Mesenteric fat pad (tissue), 1 donor: Measurements from ENCODE around the gene MPDU1. TPM values are rescaled to one million over a fixed set of nuclear protein-coding genes. Genes with fewer than 3 reads are reported as not detected.
"Not testable (repeated sequence)": the region's sequence is repeated elsewhere in the genome, so short reads cannot be mapped to it uniquely, and the experiment has no call there.

ENCODE experiments used
- DNase-seq: peaks from one replicate; pipeline ENCODE4 v3.0.0-alpha.2; 2020; ENCODE audit warnings: low spot score
- total RNA-seq: library from RNA; stranded (reverse); fragmentation: NEBNext Ultra II Directional; extraction: Animal tissue kit (Norgen Biotek cat#: 25700); gene quantifications from one replicate; pipeline ENCODE4 v1.2.1, GENCODE V29; 2021
- donor health status: DM: yes; HTN: yes; CAD: no.

The MPDU1 gene
- total RNA-seq, 1 donor from 2014 or later = 55.2 TPM

DNA sequence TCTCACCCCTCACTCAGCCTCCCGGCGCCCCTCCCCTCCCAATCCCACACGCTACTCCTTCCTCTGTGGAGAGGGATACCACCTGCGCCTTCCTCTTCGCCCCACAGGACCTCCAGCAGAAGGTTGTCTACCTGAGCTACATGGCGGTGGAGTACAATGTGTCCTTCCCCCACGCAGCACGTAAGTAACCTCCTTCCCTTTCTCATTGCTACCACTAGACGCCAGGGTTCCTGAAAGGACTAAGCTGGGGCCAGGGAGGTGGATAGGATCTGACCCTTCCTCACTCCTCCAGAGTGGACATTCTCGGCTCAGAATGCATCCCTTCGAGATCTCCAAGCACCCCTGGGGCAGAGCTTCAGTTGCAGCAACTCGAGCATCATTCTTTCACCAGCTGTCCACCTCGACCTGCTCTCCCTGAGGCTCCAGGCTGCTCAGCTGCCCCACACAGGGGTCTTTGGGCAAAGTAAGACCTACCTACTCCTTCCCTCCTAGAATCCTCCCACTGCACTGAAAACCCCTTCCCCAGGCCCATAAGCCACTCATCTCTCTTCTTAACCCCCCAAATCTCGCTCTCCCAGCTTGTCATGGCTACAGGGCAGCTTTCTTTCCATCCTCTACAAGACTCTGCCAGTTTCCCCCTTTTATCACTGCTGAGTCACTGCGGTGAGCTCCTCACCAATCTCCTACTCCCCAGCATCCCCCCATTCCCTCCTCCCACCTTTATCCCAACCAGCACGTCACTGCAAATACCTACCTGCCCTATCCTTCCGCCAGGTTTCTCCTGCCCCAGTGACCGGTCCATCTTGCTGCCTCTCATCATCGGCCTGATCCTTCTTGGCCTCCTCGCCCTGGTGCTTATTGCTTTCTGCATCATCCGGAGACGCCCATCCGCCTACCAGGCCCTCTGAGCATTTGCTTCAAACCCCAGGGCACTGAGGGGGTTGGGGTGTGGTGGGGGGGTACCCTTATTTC lies 2.8 kb upstream of the MPDU1 start:
- DNase-seq = no peak

DNA sequence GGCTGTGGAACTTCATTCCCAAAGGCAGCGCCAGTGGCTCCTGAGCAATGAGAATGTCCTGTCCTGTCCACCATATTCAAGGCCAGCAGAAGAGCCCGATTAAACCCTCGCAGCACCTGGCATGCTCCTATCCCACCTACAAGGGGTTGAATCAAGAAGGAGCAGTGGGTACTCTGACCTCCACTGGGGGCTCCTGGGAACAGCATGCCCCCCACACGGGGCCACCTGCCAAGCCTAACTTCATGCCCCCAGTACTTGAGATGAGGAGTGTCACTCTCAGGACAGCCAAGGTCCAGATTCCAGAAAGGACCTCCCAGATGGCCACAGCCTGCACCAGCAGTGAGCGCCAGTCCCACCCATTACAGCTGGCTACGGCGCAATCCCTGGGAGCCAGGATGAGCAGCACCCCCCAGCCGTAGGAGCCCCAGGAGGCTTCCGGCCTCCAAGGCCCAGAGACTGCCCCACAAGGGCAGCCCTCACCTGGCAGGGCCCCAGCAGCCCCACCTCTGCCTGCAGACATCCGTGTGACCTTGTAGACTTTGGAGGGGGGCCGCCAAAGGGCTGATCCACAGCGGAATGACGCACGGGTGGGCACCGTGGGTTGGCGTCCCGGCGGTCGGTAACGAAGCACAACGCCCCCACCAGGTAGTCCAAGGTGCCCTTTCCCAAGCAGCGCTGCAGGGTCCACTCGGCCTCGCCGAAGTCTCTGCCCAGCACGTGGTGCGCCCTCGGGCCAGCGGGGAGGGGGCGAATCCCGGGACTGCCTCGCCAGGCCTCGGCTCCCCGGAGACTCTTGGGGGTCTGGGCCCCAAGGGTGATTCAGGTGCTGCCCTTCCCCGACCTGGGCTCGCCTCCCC lies 1.0 kb upstream of the MPDU1 start:
- DNase-seq = no peak

- DNase-seq = no peak
Observed at GRCh38 chr17:7586673-7587419, 3.2 kb downstream of the MPDU1 start.

DNA sequence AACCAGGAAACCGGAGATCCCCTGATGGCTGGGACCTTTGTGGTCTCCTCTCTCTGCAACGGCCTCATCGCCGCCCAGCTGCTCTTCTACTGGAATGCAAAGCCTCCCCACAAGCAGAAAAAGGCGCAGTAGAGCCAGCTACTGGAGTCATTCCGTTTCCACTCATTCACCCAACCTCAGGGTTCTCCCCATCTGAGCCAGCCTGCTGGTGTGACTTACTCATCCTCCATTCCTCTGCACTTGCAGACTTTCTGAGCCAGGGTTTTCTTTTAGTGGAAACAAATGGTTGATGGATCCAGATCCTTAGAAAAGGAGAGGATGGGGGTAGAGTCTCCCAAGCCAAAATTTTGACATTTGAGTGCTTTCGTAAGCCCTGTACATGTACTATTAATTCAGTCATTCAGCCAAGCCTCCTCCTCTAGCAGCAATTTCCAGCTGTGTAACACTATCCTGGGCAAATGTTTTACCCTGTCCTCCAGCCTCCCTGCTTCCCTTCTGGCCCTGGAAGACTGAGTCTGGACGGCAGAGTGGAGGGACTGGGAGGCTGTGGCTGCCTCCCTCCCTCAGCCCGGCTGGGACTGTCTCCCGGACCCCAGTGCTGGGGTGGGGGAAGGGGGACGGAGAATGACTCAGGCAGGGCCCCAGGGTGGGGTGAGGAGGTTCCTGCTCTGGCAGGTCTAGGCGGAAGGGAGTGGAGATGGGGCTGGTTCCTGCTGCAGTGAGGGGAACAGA lies 3.9 kb downstream of the MPDU1 start:
- DNase-seq = no peak

GRCh38 chr17:7588553-7589203 lies 5.0 kb downstream of the MPDU1 start:
- DNase-seq = no peak

DNA sequence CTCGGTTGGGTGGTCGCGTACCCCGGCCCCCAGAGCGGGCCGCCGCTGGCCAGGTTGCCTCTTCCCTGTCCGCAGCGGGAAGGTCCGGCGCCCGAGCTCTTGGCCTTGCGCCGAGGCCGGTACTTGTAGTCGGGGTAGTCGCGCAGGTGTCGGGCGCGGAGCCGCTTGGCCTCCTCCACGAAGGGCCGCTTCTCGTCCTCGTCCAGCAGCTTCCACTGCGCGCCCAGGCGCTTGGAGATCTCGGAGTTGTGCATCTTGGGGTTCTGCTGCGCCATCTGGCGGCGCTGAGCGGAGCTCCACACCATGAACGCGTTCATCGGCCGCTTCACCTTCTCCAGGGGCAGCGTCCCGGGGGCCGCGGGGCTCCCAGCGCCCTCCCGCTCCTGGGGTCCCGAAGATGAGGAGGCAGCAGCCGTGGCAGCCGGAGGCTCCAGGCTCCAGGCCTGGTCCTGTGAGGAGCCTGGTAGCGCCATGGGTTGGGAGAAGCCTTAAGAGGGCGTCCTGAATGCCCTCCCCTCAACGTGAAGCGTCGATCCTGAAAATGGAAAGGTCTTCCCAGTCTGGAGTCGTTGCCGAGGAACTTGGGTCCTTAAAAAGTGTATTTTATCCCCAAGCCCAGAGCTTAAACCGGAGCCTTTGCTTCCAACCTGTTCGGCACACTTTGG lies 5.7 kb downstream of the MPDU1 start:
- DNase-seq = peak; percentile 95

- no peak for DNase-seq
Observed at GRCh38 chr17:7589891-7590691, 6.4 kb downstream of the MPDU1 start, which contains the start of gene SOX15. Gene SOX15, minus strand, starts transcription at chr17:7590094. Its CDS starts 418 bp downstream, at chr17:7589676.

GRCh38 chr17:7590743-7591142 lies 7.1 kb downstream of the MPDU1 start:
- DNase-seq = no peak

DNA sequence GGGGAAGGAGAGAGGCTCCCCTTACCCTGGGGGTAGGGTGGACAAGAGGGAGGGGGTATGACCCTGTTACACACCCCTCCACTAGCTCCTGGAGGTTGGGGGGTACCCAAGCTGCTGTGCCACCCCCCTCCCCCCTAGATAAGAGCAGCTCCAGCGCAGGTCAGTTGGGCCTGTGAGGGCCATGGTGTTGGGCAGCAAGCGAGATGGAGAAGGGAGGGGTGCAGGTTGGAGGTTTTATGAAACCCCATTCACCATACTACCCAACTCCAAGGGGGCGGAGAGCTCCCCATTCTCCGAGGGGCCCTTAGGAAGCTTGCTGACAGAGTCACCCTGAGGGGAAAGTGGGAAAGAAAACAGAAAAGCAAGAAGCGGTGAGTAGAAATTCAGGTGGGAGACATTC lies 7.9 kb downstream of the MPDU1 start:
- no peak for DNase-seq

GRCh38 chr17:7592422-7593021 lies 8.9 kb downstream of the MPDU1 start:
- DNase-seq = no peak

GRCh38 chr17:7593296-7593695 lies 9.6 kb downstream of the MPDU1 start:
- no peak for DNase-seq

DNA sequence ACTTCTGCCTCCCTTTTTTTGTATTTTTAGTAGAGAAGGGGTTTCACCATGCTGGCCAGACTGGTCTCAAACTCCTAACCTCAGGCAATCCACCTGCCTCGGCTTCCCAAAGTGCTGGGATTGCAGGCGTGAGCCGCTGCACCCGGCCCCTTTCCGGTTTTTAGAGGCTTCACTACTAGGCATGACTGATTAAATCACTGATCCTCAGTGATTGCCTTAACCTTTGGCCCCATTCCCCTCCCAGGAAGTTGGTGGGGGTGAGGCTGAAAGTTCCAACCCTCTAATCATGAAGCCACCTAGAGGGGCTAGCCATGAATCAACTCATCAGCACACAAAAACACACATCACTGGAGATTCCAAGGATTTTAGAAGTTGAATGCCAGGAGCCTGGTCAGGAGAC lies 13.9 kb downstream of the MPDU1 start:
- not testable (repeated sequence) for DNase-seq

- no peak for DNase-seq
Observed at GRCh38 chr17:7606280-7606679, 22.6 kb downstream of the MPDU1 start.

- no peak for DNase-seq
Observed at GRCh38 chr17:7610641-7611040, 27.0 kb downstream of the MPDU1 start.

DNA sequence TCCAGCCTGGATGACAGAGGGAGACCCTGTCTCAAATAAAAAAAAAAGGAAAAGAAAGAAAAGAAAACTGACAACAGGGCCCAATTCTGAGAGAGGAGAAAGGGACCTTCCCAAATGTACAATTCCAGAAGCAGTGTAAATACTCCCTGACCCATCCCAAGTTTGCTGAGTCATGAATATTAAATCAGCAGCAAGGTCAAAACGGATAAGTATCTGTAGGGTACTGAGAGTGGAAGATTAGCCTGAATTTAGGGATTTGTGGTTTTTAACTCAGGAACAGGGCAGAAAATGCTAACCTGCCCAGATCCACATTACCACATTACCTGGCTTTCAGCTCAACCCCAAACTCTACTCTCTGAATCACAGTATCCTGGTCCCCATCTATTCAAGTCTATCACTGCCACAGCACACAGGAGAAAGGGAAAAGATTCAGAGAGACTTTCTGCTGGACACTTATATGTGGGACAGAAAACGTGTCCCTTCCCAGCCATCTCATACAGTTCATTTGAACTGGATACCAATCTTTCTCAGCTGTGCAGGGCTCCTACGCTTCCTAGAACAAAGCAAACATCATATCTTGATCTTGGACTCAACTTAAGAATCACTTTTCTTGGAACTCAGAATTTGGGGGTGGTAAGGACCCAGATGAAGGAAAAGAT lies 28.1 kb downstream of the MPDU1 start:
- DNase-seq = no peak

GRCh38 chr17:7612294-7612640 lies 28.6 kb downstream of the MPDU1 start:
- no peak for DNase-seq

- no peak for DNase-seq
Observed at GRCh38 chr17:7613769-7614424, 30.2 kb downstream of the MPDU1 start.
